IMR-90 (cell line): ENCODE data around the gene SEC24D.
"Not testable (repeated sequence)": the region's sequence is repeated elsewhere in the genome, so short reads cannot be mapped to it uniquely, and the experiment has no call there.

Experiments
- CTCF ChIP-seq: conservative IDR thresholded peaks from 2 replicates; pipeline ENCODE4 v1.5.1; 2012; ENCODE audit warnings: mild to moderate bottlenecking, low read depth, low read length, improper control_type of control experiment
- RCOR1 ChIP-seq: IDR thresholded peaks from 2 replicates; pipeline ENCODE4 v1.6.1; 2012; ENCODE audit warnings: mild to moderate bottlenecking, low read length, improper control_type of control experiment; ENCODE audit not compliant: insufficient replicate concordance

- not testable (repeated sequence) for TF ChIP-seq CTCF, RCOR1
Observed at GRCh38 chr4:118791690-118792446, 44.1 kb downstream of the SEC24D start.
